ENCODE results near the gene PIK3R2. TPM values are rescaled to one million over a fixed set of nuclear protein-coding genes. Genes with fewer than 3 reads are reported as not detected.

PIK3R2 gene
- total and polyA plus RNA-seq, 2 of the 8 experiments (the other 6 are each of a cell fraction or from before 2014, with no cell fraction given) = 21.7 to 57.1 TPM

DNA sequence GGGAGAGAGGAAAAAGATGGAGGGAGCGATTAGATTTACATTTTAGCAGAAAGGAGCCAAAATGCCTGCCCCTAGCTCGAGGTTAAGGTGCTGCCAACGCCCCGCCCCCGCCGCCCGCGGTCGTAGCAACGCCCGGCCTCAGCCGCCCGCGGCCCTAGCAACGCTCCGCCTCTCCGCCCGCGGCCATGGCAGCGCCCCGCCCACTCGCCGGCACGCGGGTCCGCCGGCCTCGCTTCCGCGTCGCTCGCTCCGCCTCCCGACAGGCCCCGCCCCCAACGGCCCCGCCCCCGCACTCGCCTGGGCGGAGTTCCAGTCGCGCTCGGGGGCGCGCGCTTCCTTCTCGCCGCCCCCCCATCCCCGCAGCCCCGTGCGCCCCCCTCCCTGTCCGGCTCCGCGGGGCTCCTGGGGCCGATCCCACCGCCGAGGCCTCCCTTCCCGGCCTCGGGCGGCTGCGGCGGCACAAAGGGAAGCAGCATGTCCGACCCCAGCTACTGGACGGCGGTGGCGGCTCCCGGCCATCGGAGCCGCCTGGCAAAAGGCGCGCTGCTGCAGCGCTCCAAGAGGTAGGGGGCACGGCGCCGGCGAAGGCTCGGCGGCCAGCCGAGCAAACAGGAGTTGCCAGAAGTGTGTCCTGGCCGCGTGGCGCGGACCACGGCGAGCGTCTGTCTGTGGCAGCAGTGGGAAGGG is 35.1 kb upstream of the PIK3R2 start (continued):
- no peak for TF ChIP-seq ZNF274 (IDR thresholded peaks at IDR 0.05; ENCODE audit: borderline replicate concordance, extremely low read depth, low read length)
- no peak for TF ChIP-seq CBX5 (IDR thresholded peaks at IDR 0.05; ENCODE audit: low read depth, low read length)
- TF ChIP-seq, protein P1, sequence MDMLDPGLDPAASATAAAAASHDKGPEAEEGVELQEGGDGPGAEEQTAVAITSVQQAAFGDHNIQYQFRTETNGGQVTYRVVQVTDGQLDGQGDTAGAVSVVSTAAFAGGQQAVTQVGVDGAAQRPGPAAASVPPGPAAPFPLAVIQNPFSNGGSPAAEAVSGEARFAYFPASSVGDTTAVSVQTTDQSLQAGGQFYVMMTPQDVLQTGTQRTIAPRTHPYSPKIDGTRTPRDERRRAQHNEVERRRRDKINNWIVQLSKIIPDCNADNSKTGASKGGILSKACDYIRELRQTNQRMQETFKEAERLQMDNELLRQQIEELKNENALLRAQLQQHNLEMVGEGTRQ (IDR thresholded peaks at IDR 0.05; ENCODE audit: low read length) = no peak
- TF ChIP-seq, protein P2, sequence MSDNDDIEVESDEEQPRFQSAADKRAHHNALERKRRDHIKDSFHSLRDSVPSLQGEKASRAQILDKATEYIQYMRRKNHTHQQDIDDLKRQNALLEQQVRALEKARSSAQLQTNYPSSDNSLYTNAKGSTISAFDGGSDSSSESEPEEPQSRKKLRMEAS (IDR thresholded peaks at IDR 0.05) = peak; percentile 31
- TF ChIP-seq CHD7 (IDR thresholded peaks at IDR 0.05; ENCODE audit: insufficient replicate concordance, low read length) = no peak
